ENCODE results near the gene FOXP1. TPM values are rescaled to one million over a fixed set of nuclear protein-coding genes. Genes with fewer than 3 reads are reported as not detected.

FOXP1 gene
- total and polyA plus RNA-seq, 2 of the 13 experiments (the other 11 are each of a cell fraction or from before 2014, with no cell fraction given), result 40.4 to 59.0 TPM

DNA sequence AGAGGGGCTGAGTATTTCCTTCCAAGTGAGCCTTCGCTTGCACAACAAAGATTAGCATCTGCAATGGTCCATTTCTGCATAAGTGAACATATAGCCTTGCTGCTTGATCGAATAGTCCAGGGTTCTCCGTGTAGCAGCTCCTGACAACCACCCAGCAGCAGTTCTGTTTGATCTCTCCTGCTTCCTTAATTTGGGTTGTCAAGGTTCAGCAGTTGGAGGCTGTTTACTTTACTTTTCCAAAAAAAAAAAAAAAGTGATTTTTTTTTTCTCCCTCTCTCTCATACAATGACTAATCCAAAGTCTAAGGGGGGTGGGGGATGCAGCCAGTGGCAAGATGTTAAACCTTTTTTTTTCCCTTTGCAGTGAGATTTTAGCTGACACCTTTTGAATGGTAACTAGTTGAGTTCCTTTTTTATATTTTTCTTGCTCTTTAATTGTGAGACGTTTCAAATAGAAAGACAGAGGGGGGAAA, 3.6 kb downstream of the FOXP1 start (continued):
- TF ChIP-seq MLXIP (CRISPR knock-in tag; IDR thresholded peaks at IDR 0.05; ENCODE audit: borderline replicate concordance) (no peak), CHD4 (IDR thresholded peaks at IDR 0.05; ENCODE audit: borderline replicate concordance, low read length) (peak; percentile 43; the same call in 1 of the 2 replicates), YY1 (IDR thresholded peaks at IDR 0.05; ENCODE audit: insufficient read depth, insufficient replicate concordance, low read depth, low read length) (no peak), POLR2A (IDR thresholded peaks at IDR 0.05; ENCODE audit: insufficient read depth in 1 of 2, low read depth in 2 of 2, low read length in 2 of 2) (0 out of 4 replicates have a peak, but pooled peaks of 1 of the 2 experiments have one; percentile 34), ZNF597 (CRISPR knock-in tag; IDR thresholded peaks at IDR 0.05) (no peak), ZNF441 (CRISPR knock-in tag; IDR thresholded peaks at IDR 0.05; ENCODE audit: borderline replicate concordance) (no peak), MLLT10 (CRISPR knock-in tag; IDR thresholded peaks at IDR 0.05) (no peak), FOXP1 (IDR thresholded peaks at IDR 0.05) (peak; percentile 38; the same call in 1 of the 2 replicates), FOXP1 (CRISPR knock-in tag; IDR thresholded peaks at IDR 0.05) (peak; percentile 73), SNRNP70 (IDR thresholded peaks at IDR 0.05; ENCODE audit: low read depth, low read length) (no peak), ZNF282 (IDR thresholded peaks at IDR 0.05; ENCODE audit: partially characterized antibody) (no peak), RFXAP (CRISPR knock-in tag; IDR thresholded peaks at IDR 0.05; ENCODE audit: borderline replicate concordance) (no peak), ADNP (CRISPR knock-in tag; IDR thresholded peaks at IDR 0.05) (no peak), KIAA2018 (CRISPR knock-in tag; IDR thresholded peaks at IDR 0.05; ENCODE audit: borderline replicate concordance) (no peak), HDAC2 (CRISPR knock-in tag; IDR thresholded peaks at IDR 0.05) (peak; percentile 79), HOXD1 (CRISPR knock-in tag; IDR thresholded peaks at IDR 0.05) (no peak)
- TF ChIP-seq, protein P1, sequence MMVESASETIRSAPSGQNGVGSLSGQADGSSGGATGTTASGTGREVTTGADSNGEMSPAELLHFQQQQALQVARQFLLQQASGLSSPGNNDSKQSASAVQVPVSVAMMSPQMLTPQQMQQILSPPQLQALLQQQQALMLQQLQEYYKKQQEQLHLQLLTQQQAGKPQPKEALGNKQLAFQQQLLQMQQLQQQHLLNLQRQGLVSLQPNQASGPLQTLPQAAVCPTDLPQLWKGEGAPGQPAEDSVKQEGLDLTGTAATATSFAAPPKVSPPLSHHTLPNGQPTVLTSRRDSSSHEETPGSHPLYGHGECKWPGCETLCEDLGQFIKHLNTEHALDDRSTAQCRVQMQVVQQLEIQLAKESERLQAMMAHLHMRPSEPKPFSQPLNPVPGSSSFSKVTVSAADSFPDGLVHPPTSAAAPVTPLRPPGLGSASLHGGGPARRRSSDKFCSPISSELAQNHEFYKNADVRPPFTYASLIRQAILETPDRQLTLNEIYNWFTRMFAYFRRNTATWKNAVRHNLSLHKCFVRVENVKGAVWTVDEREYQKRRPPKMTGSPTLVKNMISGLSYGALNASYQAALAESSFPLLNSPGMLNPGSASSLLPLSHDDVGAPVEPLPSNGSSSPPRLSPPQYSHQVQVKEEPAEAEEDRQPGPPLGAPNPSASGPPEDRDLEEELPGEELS (CRISPR knock-in tag; IDR thresholded peaks at IDR 0.05), result peak; percentile 85
